Measurements from ENCODE around the gene SYNPO2. TPM values are rescaled to one million over a fixed set of nuclear protein-coding genes. Genes with fewer than 3 reads are reported as not detected.

SYNPO2 gene
- total RNA-seq, 1 donor from 2014 or later, result 26.2 TPM

DNA sequence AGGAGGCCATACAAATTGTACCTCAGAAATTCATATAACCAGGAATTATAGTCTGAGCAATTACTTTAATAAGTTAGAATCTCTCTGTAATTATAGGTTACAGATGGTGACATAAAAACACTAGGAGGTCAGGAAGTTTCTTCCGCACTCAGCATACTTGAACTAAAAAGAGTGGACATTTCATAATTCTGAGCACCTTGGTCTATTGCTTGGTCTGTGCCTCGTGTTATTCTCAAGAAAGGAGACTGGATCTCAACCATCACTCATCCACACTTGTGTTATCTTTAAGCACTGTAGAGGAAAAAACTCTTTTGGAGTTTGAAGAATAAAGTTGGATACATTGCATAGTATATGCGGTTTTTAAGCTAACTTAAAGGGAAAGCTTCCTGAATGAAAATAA is 91.1 kb downstream of the SYNPO2 start:
- no peaks in the 10 kb centered on the region for H3K9me3 ChIP-seq
- H3K4me3 ChIP-seq, result no peak overlapping the region
- DNase-seq (no peak), ATAC-seq (peak; percentile 52 to 54)
- TF ChIP-seq, protein P1, sequence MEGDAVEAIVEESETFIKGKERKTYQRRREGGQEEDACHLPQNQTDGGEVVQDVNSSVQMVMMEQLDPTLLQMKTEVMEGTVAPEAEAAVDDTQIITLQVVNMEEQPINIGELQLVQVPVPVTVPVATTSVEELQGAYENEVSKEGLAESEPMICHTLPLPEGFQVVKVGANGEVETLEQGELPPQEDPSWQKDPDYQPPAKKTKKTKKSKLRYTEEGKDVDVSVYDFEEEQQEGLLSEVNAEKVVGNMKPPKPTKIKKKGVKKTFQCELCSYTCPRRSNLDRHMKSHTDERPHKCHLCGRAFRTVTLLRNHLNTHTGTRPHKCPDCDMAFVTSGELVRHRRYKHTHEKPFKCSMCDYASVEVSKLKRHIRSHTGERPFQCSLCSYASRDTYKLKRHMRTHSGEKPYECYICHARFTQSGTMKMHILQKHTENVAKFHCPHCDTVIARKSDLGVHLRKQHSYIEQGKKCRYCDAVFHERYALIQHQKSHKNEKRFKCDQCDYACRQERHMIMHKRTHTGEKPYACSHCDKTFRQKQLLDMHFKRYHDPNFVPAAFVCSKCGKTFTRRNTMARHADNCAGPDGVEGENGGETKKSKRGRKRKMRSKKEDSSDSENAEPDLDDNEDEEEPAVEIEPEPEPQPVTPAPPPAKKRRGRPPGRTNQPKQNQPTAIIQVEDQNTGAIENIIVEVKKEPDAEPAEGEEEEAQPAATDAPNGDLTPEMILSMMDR (IDR thresholded peaks at IDR 0.05), result no peak
- no peak overlapping the region for H3K27ac ChIP-seq
- intact Hi-C loops (cut with DNase I), result loop anchor here (5.0 kb wide), 1 partner anchor 308 kb away; no protein-coding TSS in a partner anchor
- peaks cover 4% of the 10 kb centered on the region for H3K4me1 ChIP-seq
- H3K27me3 ChIP-seq (ENCODE audit: low read depth), result no peaks in the 10 kb centered on the region
- no peaks in the 10 kb centered on the region for H3K36me3 ChIP-seq

DNA sequence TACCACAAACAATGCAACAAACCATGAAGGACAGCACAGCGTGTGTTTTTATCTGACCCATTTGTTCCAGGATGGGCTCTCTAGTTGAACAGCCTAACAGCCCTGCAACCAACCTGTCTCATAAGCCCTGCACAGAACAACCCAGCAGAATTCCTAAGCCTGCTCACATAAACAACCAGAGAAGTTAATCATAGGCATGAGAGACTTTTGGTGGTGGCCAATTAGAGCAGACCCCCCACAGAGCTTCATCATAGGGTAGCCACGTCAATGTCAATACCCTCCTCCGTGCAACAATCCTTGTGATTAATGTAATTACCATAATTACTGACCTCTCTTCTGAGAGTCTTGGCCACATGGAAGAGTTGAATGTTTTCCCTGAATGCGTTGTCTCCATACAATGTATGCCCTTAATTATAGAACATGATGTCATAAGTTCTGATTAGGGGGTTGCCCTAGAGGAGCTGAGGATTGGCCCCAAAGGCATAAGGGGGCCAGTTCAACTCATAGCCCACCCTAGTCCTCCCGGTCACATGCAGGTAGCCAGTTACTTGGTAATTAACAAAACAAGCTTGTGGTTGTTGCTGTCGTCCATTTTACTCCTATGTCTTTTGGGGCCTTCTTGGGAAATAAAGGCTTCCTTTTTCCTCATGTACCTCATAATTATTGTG is 92.7 kb downstream of the SYNPO2 start:
- intact Hi-C loops (cut with DNase I), result no loop called here
- no peak for DNase-seq
- H3K27me3 ChIP-seq (ENCODE audit: low read depth), result no peaks in the 10 kb centered on the region
- H3K9me3 ChIP-seq, result no peaks in the 10 kb centered on the region
- no peak overlapping the region for H3K27ac ChIP-seq
- ATAC-seq, result no peak
- H3K4me3 ChIP-seq, result no peak overlapping the region
- peaks cover 4% of the 10 kb centered on the region for H3K4me1 ChIP-seq
- H3K36me3 ChIP-seq, result no peaks in the 10 kb centered on the region
- TF ChIP-seq, protein P1 (IDR thresholded peaks at IDR 0.05), result no peak

DNA sequence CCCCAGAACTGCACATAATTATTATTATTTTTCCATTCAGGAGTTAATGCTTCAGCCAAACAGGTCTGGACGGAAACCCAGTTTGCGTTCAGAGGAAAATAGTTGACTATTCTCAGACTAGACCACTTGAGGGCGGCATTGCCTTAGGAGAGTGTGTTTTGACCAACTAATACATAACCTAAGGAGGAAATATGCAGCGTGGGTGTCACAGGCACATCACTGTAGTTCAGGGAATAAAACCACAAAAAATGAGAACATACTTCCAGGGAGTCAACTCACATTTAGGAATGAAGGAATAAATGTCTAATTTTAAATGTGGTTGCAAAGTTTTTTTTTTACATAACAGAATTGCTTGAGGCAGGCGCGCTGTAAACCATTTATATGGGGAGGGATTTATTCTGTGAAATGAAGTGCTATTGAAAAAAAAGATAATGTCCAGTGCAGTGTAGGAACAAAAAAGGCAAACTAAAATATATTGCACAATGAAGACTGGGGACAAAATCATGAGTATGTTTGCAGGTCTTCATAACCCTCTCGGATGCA is 93.3 kb downstream of the SYNPO2 start:
- TF ChIP-seq, protein P1 (IDR thresholded peaks at IDR 0.05), result peak; percentile 70
- H3K27ac ChIP-seq, result no peak overlapping the region
- intact Hi-C loops (cut with DNase I), result no loop called here
- no peaks in the 10 kb centered on the region for H3K36me3 ChIP-seq
- H3K27me3 ChIP-seq (ENCODE audit: low read depth), result no peaks in the 10 kb centered on the region
- H3K4me1 ChIP-seq, result peaks cover 4% of the 10 kb centered on the region
- peak; percentile 90 to 92 for ATAC-seq
- no peak overlapping the region for H3K4me3 ChIP-seq
- DNase-seq, result peak; percentile 47
- no peaks in the 10 kb centered on the region for H3K9me3 ChIP-seq

DNA sequence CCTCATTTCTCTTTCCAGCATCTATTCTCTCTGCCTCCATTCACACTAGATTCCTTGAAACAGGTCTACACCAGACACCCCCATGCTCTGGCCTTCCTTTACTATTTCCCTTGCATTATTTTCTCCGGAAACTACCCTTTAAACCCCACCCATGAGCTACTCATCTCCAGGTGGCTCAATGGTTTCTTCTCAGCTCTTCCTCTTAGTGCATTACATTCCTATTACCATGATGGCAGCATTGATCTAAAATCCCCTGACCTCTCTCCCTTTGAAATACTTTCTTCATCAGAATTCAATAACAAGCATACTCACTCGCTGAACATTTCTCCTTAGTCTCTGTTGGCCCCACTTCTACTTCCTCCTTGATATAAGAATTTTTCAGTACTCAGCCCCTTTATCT is 94.6 kb downstream of the SYNPO2 start:
- no peak overlapping the region for H3K27ac ChIP-seq
- no peaks in the 10 kb centered on the region for H3K36me3 ChIP-seq
- no peak for DNase-seq
- H3K9me3 ChIP-seq, result no peaks in the 10 kb centered on the region
- peaks cover 4% of the 10 kb centered on the region for H3K4me1 ChIP-seq
- ATAC-seq, result no peak
- H3K27me3 ChIP-seq (ENCODE audit: low read depth), result no peaks in the 10 kb centered on the region
- intact Hi-C loops (cut with DNase I), result no loop called here
- TF ChIP-seq, protein P1 (IDR thresholded peaks at IDR 0.05), result no peak
- no peak overlapping the region for H3K4me3 ChIP-seq

DNA sequence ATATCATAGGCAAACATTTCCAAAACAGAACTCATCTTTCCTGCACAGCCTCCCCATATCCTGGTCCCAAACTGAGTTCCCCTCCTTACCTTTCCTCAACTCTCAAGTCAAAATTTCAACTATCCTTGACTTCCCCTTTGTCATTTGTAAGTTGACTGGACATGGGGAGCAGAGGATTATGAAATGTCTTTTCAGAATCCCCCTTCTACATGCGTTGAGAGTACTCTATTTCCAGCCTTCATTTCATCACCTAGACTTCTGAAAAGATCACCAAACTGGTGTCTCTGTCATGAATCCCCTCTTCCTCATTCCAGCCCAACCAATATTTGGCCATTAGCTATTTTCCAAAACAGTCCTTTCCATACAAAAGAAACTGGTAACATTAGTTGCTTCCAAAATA is 95.2 kb downstream of the SYNPO2 start:
- intact Hi-C loops (cut with DNase I), result no loop called here
- no peak overlapping the region for H3K27ac ChIP-seq
- H3K4me3 ChIP-seq, result no peak overlapping the region
- no peaks in the 10 kb centered on the region for H3K9me3 ChIP-seq
- H3K36me3 ChIP-seq, result no peaks in the 10 kb centered on the region
- DNase-seq, result no peak
- peaks cover 7% of the 10 kb centered on the region for H3K4me1 ChIP-seq
- TF ChIP-seq, protein P1 (IDR thresholded peaks at IDR 0.05), result no peak
- ATAC-seq, result no peak
- no peaks in the 10 kb centered on the region for H3K27me3 ChIP-seq (ENCODE audit: low read depth)

Measured in lower lobe of right lung (tissue), 2 donors.